ENCODE data around the gene KRTAP4-12.
"Not testable (repeated sequence)": the region's sequence is repeated elsewhere in the genome, so short reads cannot be mapped to it uniquely, and the experiment has no call there.

KRTAP4-12 gene

GRCh38 chr17:41117846-41118386 is 6.1 kb downstream of the KRTAP4-12 start, which contains the start of gene KRTAP4-11:
Gene KRTAP4-11, minus strand, starts transcription at chr17:41118373. Its CDS starts 58 bp downstream, at chr17:41118315.
- not testable (repeated sequence) for TF ChIP-seq CTCF (IDR thresholded peaks at IDR 0.05)

GRCh38 chr17:41116297-41116696 is 7.7 kb downstream of the KRTAP4-12 start:
- no peak for TF ChIP-seq CTCF (IDR thresholded peaks at IDR 0.05)

- TF ChIP-seq CTCF (IDR thresholded peaks at IDR 0.05) = no peak
These were observed 12.7 kb downstream of the KRTAP4-12 start for GRCh38 chr17:41111151-41111885.

GRCh38 chr17:41107941-41108450 is 16.0 kb downstream of the KRTAP4-12 start:
- no peak for TF ChIP-seq CTCF (IDR thresholded peaks at IDR 0.05)

GRCh38 chr17:41105347-41105746 is 18.6 kb downstream of the KRTAP4-12 start, which contains the start of gene KRTAP4-9:
Gene KRTAP4-9, plus strand, starts transcription at chr17:41105389. Its CDS starts 0 bp downstream, at chr17:41105389.
- not testable (repeated sequence) for TF ChIP-seq CTCF (IDR thresholded peaks at IDR 0.05)

- no peak for TF ChIP-seq CTCF (IDR thresholded peaks at IDR 0.05)
These were observed 20.1 kb downstream of the KRTAP4-12 start for GRCh38 chr17:41103896-41104295.

GRCh38 chr17:41101586-41102259 is 22.3 kb downstream of the KRTAP4-12 start, which contains the start of gene KRTAP4-16:
Gene KRTAP4-16, minus strand, starts transcription at chr17:41102209. Its CDS starts 0 bp downstream, at chr17:41102209.
- TF ChIP-seq CTCF (IDR thresholded peaks at IDR 0.05) = no peak
